ENCODE results near the gene ABLIM1.

ABLIM1 gene

GRCh38 chr10:114477285-114477684, 180.8 kb downstream of the ABLIM1 start:
- H3K27ac ChIP-seq = no peak overlapping the region
- no peaks in the 10 kb centered on the region for H3K9me3 ChIP-seq (ENCODE audit: severe bottlenecking)
- no peaks in the 10 kb centered on the region for H3K27me3 ChIP-seq (ENCODE audit: insufficient read depth, low read depth, severe bottlenecking)
- TF ChIP-seq CTCF (IDR thresholded peaks at IDR 0.05; ENCODE audit: low read depth, low read length) = no peak
- H3K4me3 ChIP-seq (ENCODE audit: low read depth, low read length) = no peak overlapping the region
- DNase-seq = no peak
- no peaks in the 10 kb centered on the region for H3K36me3 ChIP-seq

- Histone ChIP-seq H3K27ac (no peak overlapping the region), H3K36me3 (no peaks in the 10 kb centered on the region), H3K9me3 (ENCODE audit: severe bottlenecking) (no peaks in the 10 kb centered on the region), H3K27me3 (ENCODE audit: insufficient read depth, low read depth, severe bottlenecking) (no peaks in the 10 kb centered on the region), H3K4me3 (ENCODE audit: low read depth, low read length) (no peak overlapping the region)
- no peak for DNase-seq
- TF ChIP-seq CTCF (IDR thresholded peaks at IDR 0.05; ENCODE audit: low read depth, low read length) = no peak
Observed at GRCh38 chr10:114474989-114475388, 183.1 kb downstream of the ABLIM1 start.

GRCh38 chr10:114473776-114474175, 184.3 kb downstream of the ABLIM1 start:
- no peaks in the 10 kb centered on the region for H3K9me3 ChIP-seq (ENCODE audit: severe bottlenecking)
- no peaks in the 10 kb centered on the region for H3K27me3 ChIP-seq (ENCODE audit: insufficient read depth, low read depth, severe bottlenecking)
- DNase-seq = no peak
- TF ChIP-seq CTCF (IDR thresholded peaks at IDR 0.05; ENCODE audit: low read depth, low read length) = no peak
- H3K36me3 ChIP-seq = no peaks in the 10 kb centered on the region
- H3K4me3 ChIP-seq (ENCODE audit: low read depth, low read length) = no peak overlapping the region
- no peak overlapping the region for H3K27ac ChIP-seq

- TF ChIP-seq CTCF (IDR thresholded peaks at IDR 0.05; ENCODE audit: low read depth, low read length) = no peak
- no peaks in the 10 kb centered on the region for H3K27me3 ChIP-seq (ENCODE audit: insufficient read depth, low read depth, severe bottlenecking)
- H3K4me3 ChIP-seq (ENCODE audit: low read depth, low read length) = no peak overlapping the region
Observed at GRCh38 chr10:114472877-114473253, 185.2 kb downstream of the ABLIM1 start.

GRCh38 chr10:114471906-114472876, 185.9 kb downstream of the ABLIM1 start:
- H3K27me3 ChIP-seq (ENCODE audit: insufficient read depth, low read depth, severe bottlenecking) = no peaks in the 10 kb centered on the region
- DNase-seq = peak; percentile 63
- no peaks in the 10 kb centered on the region for H3K9me3 ChIP-seq (ENCODE audit: severe bottlenecking)
- TF ChIP-seq CTCF (IDR thresholded peaks at IDR 0.05; ENCODE audit: low read depth, low read length) = no peak
- H3K27ac ChIP-seq = peak overlapping the region; percentile 71
- H3K36me3 ChIP-seq = no peaks in the 10 kb centered on the region
- peak overlapping the region; percentile 32 for H3K4me3 ChIP-seq (ENCODE audit: low read depth, low read length)

More at GRCh38 chr10:114472877-114473253, 185.2 kb downstream of the ABLIM1 start:
- DNase-seq = no peak
- Histone ChIP-seq H3K36me3 (no peaks in the 10 kb centered on the region), H3K9me3 (ENCODE audit: severe bottlenecking) (no peaks in the 10 kb centered on the region), H3K27ac (peak overlapping the region; percentile 71)
